DND-41 (cell line): ENCODE data around the gene COLEC12.

Experiments used
- ATAC-seq: fragments of 200-7000 bp; cut with Tn5 transposase; 3 replicates; pipeline ENCODE4 v1.9.1; 2021; ENCODE audit warnings: low read depth; ENCODE audit not compliant: insufficient read depth
- DNase-seq: peaks from one replicate; pipeline ENCODE4 v3.0.0-alpha.2; 2020
- H2AFZ ChIP-seq: 2 replicates; pipeline ENCODE4 v1.6.0; 2012; ENCODE audit warnings: low read depth, low read length
- H3K27ac ChIP-seq: 2 replicates; pipeline ENCODE4 v1.5.1; 2012; ENCODE audit warnings: low read length, inconsistent platforms
- H3K27me3 ChIP-seq: fragments of 200-600 bp; sonication (generic); 2 replicates; pipeline ENCODE4 v1.6.0; 2012; ENCODE audit warnings: low read length, mild to moderate bottlenecking, inconsistent platforms; ENCODE audit not compliant: insufficient read depth, poor library complexity
- H3K36me3 ChIP-seq: 2 replicates; pipeline ENCODE4 v1.5.1; 2012; ENCODE audit warnings: low read length, inconsistent platforms; ENCODE audit not compliant: insufficient read depth
- H3K4me1 ChIP-seq: 2 replicates; pipeline ENCODE4 v1.5.1; 2012; ENCODE audit warnings: mild to moderate bottlenecking, low read length; ENCODE audit not compliant: insufficient read depth
- H3K4me2 ChIP-seq: 2 replicates; pipeline ENCODE4 v1.6.0; 2012; ENCODE audit warnings: mild to moderate bottlenecking, moderate library complexity, low read length, inconsistent platforms; ENCODE audit not compliant: insufficient read depth
- H3K4me3 ChIP-seq, 2 experiments: fragments of 200-600 bp in 1 of 2; shearing (Covaris generic) in 1 of 2; 2 replicates each; pipeline ENCODE4 v1.5.1; 2012 to 2016; ENCODE audit warnings: inconsistent platforms in 2 of 2, low read length in 2 of 2, mild to moderate bottlenecking in 2 of 2, low read depth in 1 of 2, moderate library complexity in 1 of 2
- H3K79me2 ChIP-seq: 2 replicates; pipeline ENCODE4 v1.6.0; 2012; ENCODE audit warnings: low read length, inconsistent platforms; ENCODE audit not compliant: insufficient read depth
- H3K9ac ChIP-seq: 2 replicates; pipeline ENCODE4 v1.6.0; 2012; ENCODE audit warnings: low read depth, mild to moderate bottlenecking, inconsistent platforms, low read length, moderate library complexity
- H3K9me3 ChIP-seq: 2 replicates; pipeline ENCODE4 v1.5.1; 2012; ENCODE audit warnings: low read length, moderate library complexity, mild to moderate bottlenecking, inconsistent platforms; ENCODE audit not compliant: insufficient read depth, severe bottlenecking
- H4K20me1 ChIP-seq: 2 replicates; pipeline ENCODE4 v1.6.0; 2012; ENCODE audit warnings: low read length; ENCODE audit not compliant: insufficient read depth
- EZH2 ChIP-seq: IDR thresholded peaks from 3 replicates; pipeline ENCODE4 v1.6.1; 2012; ENCODE audit warnings: borderline replicate concordance, low read depth, mild to moderate bottlenecking, moderate library complexity, low read length, inconsistent platforms; ENCODE audit not compliant: severe bottlenecking
- TF ChIP-seq, protein P1 (sequence below): IDR thresholded peaks from 2 replicates; pipeline ENCODE4 v1.5.1; 2012; ENCODE audit warnings: borderline replicate concordance, low read length, moderate library complexity, mild to moderate bottlenecking; ENCODE audit not compliant: poor library complexity, severe bottlenecking; ENCODE audit errors: extremely low read depth

COLEC12 gene

DNA sequence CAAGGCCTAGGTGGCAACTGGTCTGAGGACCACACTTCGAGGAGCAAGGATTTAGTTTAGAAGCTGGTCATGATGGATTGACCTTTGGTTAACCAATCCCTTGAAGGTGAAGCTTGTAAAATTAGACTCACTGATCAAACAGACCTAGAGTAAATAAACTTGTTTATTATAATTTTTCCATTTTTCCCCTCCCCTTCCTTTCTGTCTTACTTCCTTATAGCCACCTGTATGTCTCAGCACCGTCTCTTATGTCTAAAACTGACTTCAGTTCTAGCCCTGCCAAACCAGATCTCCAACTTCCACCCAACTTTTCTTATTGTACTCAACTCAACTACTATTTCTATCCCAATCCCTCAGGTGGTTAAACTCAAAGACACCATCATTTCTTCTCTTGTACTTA lies 139.8 kb downstream of the COLEC12 start:
- H3K4me1 ChIP-seq = no peaks in the 10 kb centered on the region
- H3K27me3 ChIP-seq = peaks cover 5% of the 10 kb centered on the region
- ATAC-seq (no peak), DNase-seq (no peak)
- TF ChIP-seq, protein P1, sequence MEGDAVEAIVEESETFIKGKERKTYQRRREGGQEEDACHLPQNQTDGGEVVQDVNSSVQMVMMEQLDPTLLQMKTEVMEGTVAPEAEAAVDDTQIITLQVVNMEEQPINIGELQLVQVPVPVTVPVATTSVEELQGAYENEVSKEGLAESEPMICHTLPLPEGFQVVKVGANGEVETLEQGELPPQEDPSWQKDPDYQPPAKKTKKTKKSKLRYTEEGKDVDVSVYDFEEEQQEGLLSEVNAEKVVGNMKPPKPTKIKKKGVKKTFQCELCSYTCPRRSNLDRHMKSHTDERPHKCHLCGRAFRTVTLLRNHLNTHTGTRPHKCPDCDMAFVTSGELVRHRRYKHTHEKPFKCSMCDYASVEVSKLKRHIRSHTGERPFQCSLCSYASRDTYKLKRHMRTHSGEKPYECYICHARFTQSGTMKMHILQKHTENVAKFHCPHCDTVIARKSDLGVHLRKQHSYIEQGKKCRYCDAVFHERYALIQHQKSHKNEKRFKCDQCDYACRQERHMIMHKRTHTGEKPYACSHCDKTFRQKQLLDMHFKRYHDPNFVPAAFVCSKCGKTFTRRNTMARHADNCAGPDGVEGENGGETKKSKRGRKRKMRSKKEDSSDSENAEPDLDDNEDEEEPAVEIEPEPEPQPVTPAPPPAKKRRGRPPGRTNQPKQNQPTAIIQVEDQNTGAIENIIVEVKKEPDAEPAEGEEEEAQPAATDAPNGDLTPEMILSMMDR = no peak
- TF ChIP-seq EZH2 = no peak
- no peak overlapping the region for H3K4me3 ChIP-seq
- no peak overlapping the region for H2AFZ ChIP-seq
- no peak overlapping the region for H3K9ac ChIP-seq
- H4K20me1 ChIP-seq = no peaks in the 10 kb centered on the region
- no peaks in the 10 kb centered on the region for H3K9me3 ChIP-seq
- no peaks in the 10 kb centered on the region for H3K36me3 ChIP-seq
- H3K27ac ChIP-seq = no peak overlapping the region
- no peaks in the 10 kb centered on the region for H3K79me2 ChIP-seq
- H3K4me2 ChIP-seq = no peak overlapping the region

DNA sequence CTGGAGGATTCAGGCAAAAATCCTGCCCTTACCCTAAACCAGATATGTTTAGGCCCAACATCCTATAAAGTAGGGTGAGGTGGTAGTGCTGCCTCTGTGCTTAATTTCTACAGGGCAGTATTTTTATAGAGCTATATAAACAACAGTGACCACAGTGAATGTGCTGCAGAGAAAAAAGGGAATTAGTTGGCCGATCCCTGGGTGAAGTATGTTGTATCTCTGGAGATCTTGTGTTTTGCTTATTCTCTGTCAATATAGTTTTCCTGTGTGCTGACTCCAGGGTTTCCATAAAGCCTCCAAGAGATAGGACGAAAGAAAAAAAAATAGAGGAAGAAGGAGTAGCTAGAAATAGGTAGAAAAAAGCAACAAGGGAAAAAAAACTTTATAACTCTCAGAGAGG lies 143.7 kb downstream of the COLEC12 start:
- Histone ChIP-seq H3K79me2 (no peaks in the 10 kb centered on the region), H2AFZ (no peak overlapping the region), H3K4me3 (no peak overlapping the region), H3K9me3 (no peaks in the 10 kb centered on the region), H3K36me3 (no peaks in the 10 kb centered on the region), H3K27ac (no peak overlapping the region), H3K27me3 (peaks cover 10% of the 10 kb centered on the region), H4K20me1 (no peaks in the 10 kb centered on the region), H3K4me1 (no peaks in the 10 kb centered on the region), H3K4me2 (no peak overlapping the region), H3K9ac (no peak overlapping the region)
- TF ChIP-seq, protein P1 = no peak
- TF ChIP-seq EZH2 = no peak
- no peak for DNase-seq
- ATAC-seq = no peak

DNA sequence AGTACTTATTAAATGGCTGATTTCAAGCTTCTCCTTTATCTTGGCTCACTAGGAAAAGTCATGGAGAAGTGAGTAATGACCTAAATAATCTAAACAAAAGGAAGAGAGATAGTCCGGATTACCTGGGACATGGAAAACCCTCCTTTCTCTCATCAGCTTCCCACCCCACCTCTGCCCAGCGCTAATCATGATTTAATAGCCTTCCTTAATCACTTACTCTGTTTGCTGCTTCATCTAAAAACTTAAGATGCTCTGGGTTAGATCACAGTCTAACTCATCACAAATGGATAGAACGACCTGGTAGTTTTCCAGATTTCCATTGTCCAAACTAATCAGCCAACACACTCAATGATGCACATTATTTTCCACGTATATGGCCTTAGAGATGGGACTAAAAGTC lies 144.8 kb downstream of the COLEC12 start:
- H3K36me3 ChIP-seq = no peaks in the 10 kb centered on the region
- ATAC-seq = no peak
- no peaks in the 10 kb centered on the region for H3K4me1 ChIP-seq
- H3K79me2 ChIP-seq = no peaks in the 10 kb centered on the region
- no peak overlapping the region for H3K4me2 ChIP-seq
- no peaks in the 10 kb centered on the region for H3K9me3 ChIP-seq
- TF ChIP-seq EZH2 = no peak
- TF ChIP-seq, protein P1 = no peak
- DNase-seq = no peak
- H3K27me3 ChIP-seq = peaks cover 5% of the 10 kb centered on the region
- H3K4me3 ChIP-seq = no peak overlapping the region
- no peak overlapping the region for H3K27ac ChIP-seq
- H3K9ac ChIP-seq = no peak overlapping the region
- H2AFZ ChIP-seq = no peak overlapping the region
- H4K20me1 ChIP-seq = no peaks in the 10 kb centered on the region

DNA sequence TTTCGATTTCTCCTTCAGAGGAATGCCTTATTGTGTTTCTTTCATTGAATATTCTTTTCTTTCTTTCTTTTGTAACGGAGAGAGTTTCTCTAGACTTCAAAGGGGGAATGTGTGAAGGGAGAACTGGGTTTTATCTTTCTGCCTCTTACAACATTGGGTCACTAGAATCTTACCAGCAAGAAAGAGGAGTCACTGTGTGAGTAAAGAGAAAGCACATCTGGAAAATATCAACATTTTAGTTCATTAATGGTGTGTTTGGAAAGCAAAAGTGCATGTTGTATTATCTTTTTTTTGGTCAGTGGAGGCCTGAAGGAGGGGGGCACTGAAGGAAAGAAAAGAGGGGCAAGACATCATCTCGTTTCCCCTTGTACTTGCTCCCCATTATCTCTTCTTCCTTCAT lies 146.0 kb downstream of the COLEC12 start:
- no peak overlapping the region for H3K9ac ChIP-seq
- no peak for DNase-seq
- H3K4me3 ChIP-seq = no peak overlapping the region
- H4K20me1 ChIP-seq = no peaks in the 10 kb centered on the region
- H3K79me2 ChIP-seq = no peaks in the 10 kb centered on the region
- no peaks in the 10 kb centered on the region for H3K9me3 ChIP-seq
- H3K27ac ChIP-seq = no peak overlapping the region
- TF ChIP-seq, protein P1 = no peak
- no peak for TF ChIP-seq EZH2
- no peaks in the 10 kb centered on the region for H3K36me3 ChIP-seq
- no peaks in the 10 kb centered on the region for H3K4me1 ChIP-seq
- no peak overlapping the region for H2AFZ ChIP-seq
- H3K4me2 ChIP-seq = no peak overlapping the region
- no peak for ATAC-seq
- H3K27me3 ChIP-seq = peaks cover 5% of the 10 kb centered on the region
